ENCODE data around the gene ANXA7.
A peak's percentile ranks its signal among the peaks of the same experiment; 100 is the strongest.

The ANXA7 gene

DNA sequence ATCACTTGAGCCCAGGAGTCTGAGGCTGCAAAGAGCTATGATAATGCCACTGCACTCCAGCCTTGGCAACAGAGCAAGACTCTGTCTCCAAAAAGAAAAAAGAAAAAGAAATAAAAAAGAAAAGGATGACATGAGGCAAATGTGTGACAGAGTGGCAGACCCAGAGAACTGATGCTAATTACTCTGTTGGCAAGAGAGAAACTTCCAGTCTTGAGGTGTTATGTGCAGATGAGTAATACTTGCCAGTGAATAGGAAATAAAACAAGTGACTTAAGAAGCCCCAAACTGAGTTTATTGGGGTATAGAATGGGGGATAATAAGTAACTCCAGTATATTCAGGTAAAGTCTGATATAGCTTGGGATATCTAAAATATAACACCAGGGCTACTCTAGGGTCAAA is 9.5 kb upstream of the ANXA7 start:
- TF ChIP-seq, protein P1, sequence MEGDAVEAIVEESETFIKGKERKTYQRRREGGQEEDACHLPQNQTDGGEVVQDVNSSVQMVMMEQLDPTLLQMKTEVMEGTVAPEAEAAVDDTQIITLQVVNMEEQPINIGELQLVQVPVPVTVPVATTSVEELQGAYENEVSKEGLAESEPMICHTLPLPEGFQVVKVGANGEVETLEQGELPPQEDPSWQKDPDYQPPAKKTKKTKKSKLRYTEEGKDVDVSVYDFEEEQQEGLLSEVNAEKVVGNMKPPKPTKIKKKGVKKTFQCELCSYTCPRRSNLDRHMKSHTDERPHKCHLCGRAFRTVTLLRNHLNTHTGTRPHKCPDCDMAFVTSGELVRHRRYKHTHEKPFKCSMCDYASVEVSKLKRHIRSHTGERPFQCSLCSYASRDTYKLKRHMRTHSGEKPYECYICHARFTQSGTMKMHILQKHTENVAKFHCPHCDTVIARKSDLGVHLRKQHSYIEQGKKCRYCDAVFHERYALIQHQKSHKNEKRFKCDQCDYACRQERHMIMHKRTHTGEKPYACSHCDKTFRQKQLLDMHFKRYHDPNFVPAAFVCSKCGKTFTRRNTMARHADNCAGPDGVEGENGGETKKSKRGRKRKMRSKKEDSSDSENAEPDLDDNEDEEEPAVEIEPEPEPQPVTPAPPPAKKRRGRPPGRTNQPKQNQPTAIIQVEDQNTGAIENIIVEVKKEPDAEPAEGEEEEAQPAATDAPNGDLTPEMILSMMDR (conservative IDR thresholded peaks at IDR 0.05): no peak
- H3K27ac ChIP-seq: no peak overlapping the region

DNA sequence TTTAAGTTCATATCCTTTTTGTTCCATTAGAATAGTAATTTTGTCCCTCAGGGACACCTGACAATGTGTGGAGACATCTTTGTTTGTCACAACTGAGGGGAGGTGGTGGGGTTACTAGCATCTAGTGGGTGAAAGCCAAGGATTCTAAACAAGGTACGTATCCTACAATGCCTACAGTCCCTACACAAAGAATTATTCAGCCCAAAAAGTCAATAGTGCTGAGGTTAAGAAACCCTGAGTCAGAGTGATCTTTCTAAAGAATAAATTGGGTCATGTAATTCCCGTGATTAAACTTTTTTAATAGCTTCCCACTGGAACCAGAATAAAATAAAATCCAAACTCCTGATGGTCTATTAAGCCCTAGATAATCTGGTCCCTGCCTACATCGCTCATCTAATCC is 2.7 kb upstream of the ANXA7 start:
- TF ChIP-seq, protein P1 (conservative IDR thresholded peaks at IDR 0.05): no peak
- no peak overlapping the region; the same call in 1 of the 2 replicates for H3K27ac ChIP-seq

DNA sequence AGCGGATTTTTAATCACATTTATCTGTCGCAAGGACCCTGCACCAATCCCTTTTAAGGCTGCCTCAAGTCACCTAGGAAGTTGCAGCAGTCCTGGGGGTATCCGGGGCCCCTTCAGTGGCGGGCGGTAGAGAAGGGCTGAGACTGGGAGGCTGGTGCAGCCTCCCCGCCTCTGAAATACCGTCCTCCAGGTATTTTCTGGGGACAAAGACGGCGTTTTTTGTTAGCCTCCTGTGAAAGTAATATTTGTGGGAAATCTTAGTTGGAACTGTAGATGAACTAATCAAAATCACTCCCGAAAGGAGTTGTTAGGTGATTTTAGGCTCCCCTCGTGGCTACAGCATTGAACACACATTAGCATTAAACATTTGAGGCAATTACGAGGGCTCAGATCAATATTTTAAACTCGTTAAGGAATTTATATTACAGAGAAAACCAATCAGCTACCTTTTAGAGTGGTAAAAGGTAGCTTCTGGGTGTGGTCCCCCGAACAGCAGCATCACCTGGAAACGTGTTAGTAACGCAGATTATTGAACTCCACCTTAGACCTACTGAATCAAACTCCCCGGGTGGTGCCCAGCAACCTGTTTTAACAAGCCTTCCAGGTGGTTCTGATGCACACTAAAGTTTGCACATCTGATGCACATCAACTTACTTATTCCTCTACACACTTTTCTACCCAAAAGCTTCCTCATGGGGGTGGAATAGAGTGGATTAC is 530 bp upstream of the ANXA7 start:
- TF ChIP-seq, protein P1 (conservative IDR thresholded peaks at IDR 0.05): no peak

DNA sequence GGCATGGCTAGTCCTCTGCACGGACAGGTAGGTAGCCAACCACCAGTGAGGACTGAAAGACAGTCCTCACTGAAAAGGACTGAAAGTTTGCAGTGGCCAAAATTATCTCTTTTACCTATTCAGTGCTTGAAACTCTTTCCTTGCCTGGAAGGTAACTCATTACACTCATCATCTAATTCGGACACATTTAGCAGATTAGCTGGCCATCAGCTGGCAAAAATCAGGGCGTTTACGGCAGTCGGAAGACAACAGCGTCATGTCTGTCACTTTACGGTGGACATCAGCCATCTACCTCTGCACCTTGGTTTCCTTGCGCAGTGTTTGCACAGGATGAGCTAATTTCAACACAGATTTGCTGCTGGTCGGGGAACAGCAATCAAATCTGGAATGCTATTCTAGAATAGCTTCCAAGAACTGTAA is 740 bp downstream of the ANXA7 start:
- peak overlapping the region; percentile 97 for H3K27ac ChIP-seq
- TF ChIP-seq, protein P1 (conservative IDR thresholded peaks at IDR 0.05): no peak

More for the DNA sequence above, 530 bp upstream of the ANXA7 start:
- H3K27ac ChIP-seq: peak overlapping the region; percentile 97

DNA sequence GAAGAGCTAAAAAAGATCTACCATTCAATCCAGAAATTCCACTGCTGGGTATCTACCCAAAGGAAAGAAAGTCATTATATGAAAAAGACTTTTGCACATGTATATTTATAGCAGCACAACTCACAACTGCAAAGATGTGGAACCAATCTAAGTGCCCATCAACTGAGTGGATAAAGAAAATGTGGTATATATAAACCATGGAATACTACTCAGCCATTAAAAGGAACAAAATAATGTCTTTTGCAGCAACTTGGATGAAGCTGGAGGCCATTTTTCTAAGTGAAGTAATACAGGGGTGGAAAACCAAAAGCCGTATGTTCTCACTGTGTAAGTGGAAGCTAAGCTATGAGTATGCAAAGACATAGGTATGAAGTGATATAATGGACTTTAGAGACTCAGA is 3.0 kb downstream of the ANXA7 start:
- TF ChIP-seq, protein P1 (conservative IDR thresholded peaks at IDR 0.05): no peak
- H3K27ac ChIP-seq: no peak overlapping the region

DNA sequence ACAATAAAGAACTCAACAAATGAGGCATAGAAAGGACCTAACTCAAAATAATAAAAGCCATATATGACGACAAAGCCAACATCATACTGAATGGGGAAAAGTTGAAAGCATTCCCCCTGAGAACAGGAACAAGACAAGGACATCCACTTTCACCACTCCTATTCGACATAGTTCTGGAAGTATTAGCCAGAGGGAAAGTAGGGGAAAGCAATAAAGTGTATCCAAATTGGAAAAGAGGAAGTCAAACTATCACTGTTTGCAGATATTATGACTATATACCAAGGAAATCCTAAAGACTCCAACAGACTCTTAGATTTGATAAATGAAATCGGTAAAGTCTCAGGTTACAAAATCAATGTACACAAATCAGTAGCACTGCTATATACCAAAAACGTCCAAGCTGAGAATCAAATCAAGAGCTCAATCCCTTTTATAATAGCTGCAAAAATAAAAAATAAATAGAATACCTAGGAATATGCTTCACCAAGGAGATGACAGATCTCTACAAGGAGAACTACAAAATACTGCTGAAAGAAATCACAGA is 4.8 kb downstream of the ANXA7 start:
- H3K27ac ChIP-seq: no peak overlapping the region
- TF ChIP-seq, protein P1 (conservative IDR thresholded peaks at IDR 0.05): no peak

DNA sequence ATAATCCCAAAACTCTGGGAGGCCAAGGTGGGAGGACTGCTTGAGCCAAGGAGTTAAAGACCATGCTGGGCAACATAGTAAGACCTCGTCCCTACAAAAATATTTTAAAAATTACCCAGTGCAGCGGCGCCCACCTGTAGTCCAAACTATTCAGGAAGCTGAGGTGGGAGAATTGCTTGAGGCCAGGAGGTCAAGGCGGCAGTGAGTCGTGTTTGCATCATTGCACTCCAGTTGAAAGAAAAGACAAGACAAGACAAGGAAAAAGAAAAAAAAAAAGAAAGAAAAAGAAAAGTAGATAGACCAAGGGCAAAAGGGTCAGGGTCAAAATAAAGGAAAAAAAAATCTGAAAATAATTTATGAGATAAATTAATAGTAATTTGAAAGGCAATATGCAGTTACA is 5.8 kb downstream of the ANXA7 start:
- TF ChIP-seq, protein P1 (conservative IDR thresholded peaks at IDR 0.05): no peak
- no peak overlapping the region for H3K27ac ChIP-seq

Data from VCaP (cell line).